Vagina (tissue), 2 donors: ENCODE data around the gene FMNL2. TPM values are rescaled to one million over a fixed set of nuclear protein-coding genes. Genes with fewer than 3 reads are reported as not detected.

Experiments used
- DNase-seq, 2 donors: peaks; one replicate each; pipeline ENCODE4 v3.0.0-alpha.2; 2017; ENCODE audit errors: extremely low spot score in 2 of 2
- H3K27ac ChIP-seq: fragments of 200-600 bp; sonication (generic); one replicate; pipeline ENCODE4 v1.5.1; 2019
- H3K27me3 ChIP-seq: fragments of 200-600 bp; sonication (generic); one replicate; pipeline ENCODE4 v1.5.1; 2019
- H3K36me3 ChIP-seq, 2 donors: fragments of 200-600 bp; sonication (generic); one replicate each; pipeline ENCODE4 v1.5.1; 2017 to 2019
- H3K4me1 ChIP-seq: fragments of 200-600 bp; sonication (generic); one replicate; pipeline ENCODE4 v1.5.1; 2019
- H3K4me3 ChIP-seq, 2 donors: fragments of 200-600 bp; sonication (generic); 1 replicate in 1 of 2; 2 replicates in 1 of 2; pipeline ENCODE4 v1.5.1; 2016 to 2019
- H3K9me3 ChIP-seq: fragments of 200-600 bp; sonication (generic); one replicate; pipeline ENCODE4 v1.5.1; 2019
- CTCF ChIP-seq, 3 experiments: fragments of 450-650 bp in 2 of 3; fragments of 200-600 bp in 1 of 3; sonication (generic) in 1 of 3; IDR thresholded peaks; one replicate each; pipeline ENCODE4 v1.5.1; 2017 to 2019; ENCODE audit warnings: antibody characterized with exemption in 3 of 3, mild to moderate bottlenecking in 2 of 3, moderate library complexity in 2 of 3
- POLR2A ChIP-seq, 2 donors: fragments of 450-650 bp; IDR thresholded peaks; one replicate each; pipeline ENCODE4 v1.6.1; 2017; ENCODE audit warnings: antibody characterized with exemption in 2 of 2, mild to moderate bottlenecking in 2 of 2, moderate library complexity in 2 of 2
- POLR2AphosphoS5 ChIP-seq, 2 donors: sonication (generic); formaldehyde crosslinking; IDR thresholded peaks; one replicate each; pipeline ENCODE4 v1.9.0; 2017; ENCODE audit warnings: antibody characterized with exemption in 2 of 2, mild to moderate bottlenecking in 2 of 2, low read depth in 1 of 2; ENCODE audit not compliant: insufficient read depth in 1 of 2
- intact Hi-C: fragments of 100-400 bp; cut with DNase I; formaldehyde crosslinking; loops from one replicate; pipeline ENCODE4 v1.15.1; 2023
- total RNA-seq: library from RNA; depleted of rRNA; stranded (reverse); fragments of >200 nt; gene quantifications from one replicate; pipeline ENCODE4 v1.2.3, GENCODE V29; 2016

FMNL2 gene
- total RNA-seq, 1 donor from 2014 or later = 35.4 TPM

GRCh38 chr2:152355409-152355831, 20.4 kb downstream of the FMNL2 start:
- TF ChIP-seq CTCF (IDR thresholded peaks at IDR 0.05) (no peak), POLR2AphosphoS5 (IDR thresholded peaks at IDR 0.05; ENCODE audit: insufficient read depth in 1 of 2, low read depth in 1 of 2) (no peak), POLR2A (IDR thresholded peaks at IDR 0.05) (no peak)
- intact Hi-C loops = no loop called here
- Histone ChIP-seq H3K36me3 (no peaks in the 10 kb centered on the region), H3K4me3 (no peak overlapping the region), H3K27me3 (no peaks in the 10 kb centered on the region), H3K27ac (no peak overlapping the region), H3K4me1 (peaks cover 18% of the 10 kb centered on the region), H3K9me3 (no peaks in the 10 kb centered on the region)
- DNase-seq = no peak

- H3K27me3 ChIP-seq = no peaks in the 10 kb centered on the region
- TF ChIP-seq POLR2A (IDR thresholded peaks at IDR 0.05) (no peak), POLR2AphosphoS5 (IDR thresholded peaks at IDR 0.05; ENCODE audit: insufficient read depth in 1 of 2, low read depth in 1 of 2) (no peak), CTCF (IDR thresholded peaks at IDR 0.05) (no peak)
- no peaks in the 10 kb centered on the region for H3K9me3 ChIP-seq
- no peak overlapping the region for H3K27ac ChIP-seq
- no peak for DNase-seq
- peaks cover 8% of the 10 kb centered on the region for H3K4me1 ChIP-seq
- H3K36me3 ChIP-seq = no peaks in the 10 kb centered on the region
- intact Hi-C loops = no loop called here
- no peak overlapping the region for H3K4me3 ChIP-seq
Observed at GRCh38 chr2:152359573-152360363, 24.8 kb downstream of the FMNL2 start.

GRCh38 chr2:152363936-152364335, 29.0 kb downstream of the FMNL2 start:
- no peaks in the 10 kb centered on the region for H3K9me3 ChIP-seq
- no peaks in the 10 kb centered on the region for H3K4me1 ChIP-seq
- TF ChIP-seq CTCF (IDR thresholded peaks at IDR 0.05) (no peak), POLR2A (IDR thresholded peaks at IDR 0.05) (no peak), POLR2AphosphoS5 (IDR thresholded peaks at IDR 0.05; ENCODE audit: insufficient read depth in 1 of 2, low read depth in 1 of 2) (no peak)
- no peaks in the 10 kb centered on the region for H3K36me3 ChIP-seq
- intact Hi-C loops = no loop called here
- H3K27me3 ChIP-seq = no peaks in the 10 kb centered on the region
- no peak overlapping the region for H3K27ac ChIP-seq
- DNase-seq = no peak
- no peak overlapping the region for H3K4me3 ChIP-seq

- H3K9me3 ChIP-seq = no peaks in the 10 kb centered on the region
- no peak for DNase-seq
- peaks cover 12% of the 10 kb centered on the region for H3K4me1 ChIP-seq
- intact Hi-C loops = no loop called here
- no peaks in the 10 kb centered on the region for H3K36me3 ChIP-seq
- TF ChIP-seq POLR2AphosphoS5 (IDR thresholded peaks at IDR 0.05; ENCODE audit: insufficient read depth in 1 of 2, low read depth in 1 of 2) = no peak
- TF ChIP-seq CTCF (IDR thresholded peaks at IDR 0.05) = no peak
- TF ChIP-seq POLR2A (IDR thresholded peaks at IDR 0.05) = no peak
- H3K27ac ChIP-seq = no peak overlapping the region
- H3K4me3 ChIP-seq = no peak overlapping the region
- H3K27me3 ChIP-seq = no peaks in the 10 kb centered on the region
Observed at GRCh38 chr2:152367547-152368390, 32.8 kb downstream of the FMNL2 start.
